ENCODE measurements around the gene SPTBN2.

- TF ChIP-seq REST (IDR thresholded peaks at IDR 0.05; ENCODE audit: insufficient read depth in 1 of 2, low read depth in 2 of 2, low read length in 1 of 2) (no peak), POLR2AphosphoS5 (IDR thresholded peaks at IDR 0.05; ENCODE audit: low read depth, low read length) (no peak), TCF7L2 (IDR thresholded peaks at IDR 0.05; ENCODE audit: low read depth, low read length) (no peak), CTCF (IDR thresholded peaks at IDR 0.05) (no peak), SIN3A (IDR thresholded peaks at IDR 0.05; ENCODE audit: borderline replicate concordance, insufficient read depth, low read depth, low read length) (no peak)
Observed at GRCh38 chr11:66741153-66741552, 12.1 kb upstream of the SPTBN2 start.
